PFSK-1 (cell line): ENCODE measurements around the gene CNTNAP5.

Experiments used
- FOXP2 ChIP-seq: optimal IDR thresholded peaks from 2 replicates; pipeline ENCODE3; 2011; ENCODE audit warnings: borderline replicate concordance, control low read depth, inconsistent platforms; ENCODE audit not compliant: insufficient read depth; ENCODE audit errors: extremely low read length, extremely low read depth
- POLR2AphosphoS5 ChIP-seq: IDR thresholded peaks from 2 replicates; pipeline ENCODE4 v1.6.1; 2012; ENCODE audit warnings: low read depth, mild to moderate bottlenecking, control low read depth, low read length, moderate library complexity
- SIN3A ChIP-seq: IDR thresholded peaks from 2 replicates; pipeline ENCODE4 v1.6.1; 2012; ENCODE audit warnings: mild to moderate bottlenecking, low read length, moderate library complexity, borderline replicate concordance; ENCODE audit not compliant: insufficient read depth
- TAF1 ChIP-seq: IDR thresholded peaks from 2 replicates; pipeline ENCODE4 v1.6.1; 2012; ENCODE audit warnings: low read length, control low read depth, borderline replicate concordance; ENCODE audit not compliant: insufficient read depth
- TF ChIP-seq, protein P1 (sequence below), 2 experiments: IDR thresholded peaks; 2 replicates each; pipeline versions ENCODE4 v1.6.1 to v1.8.0; 2011 to 2012; ENCODE audit warnings: low read depth in 2 of 2, low read length in 2 of 2, control low read depth in 1 of 2, inconsistent platforms in 1 of 2, mild to moderate bottlenecking in 1 of 2, moderate library complexity in 1 of 2; ENCODE audit not compliant: insufficient read depth in 1 of 2

CNTNAP5 gene

DNA sequence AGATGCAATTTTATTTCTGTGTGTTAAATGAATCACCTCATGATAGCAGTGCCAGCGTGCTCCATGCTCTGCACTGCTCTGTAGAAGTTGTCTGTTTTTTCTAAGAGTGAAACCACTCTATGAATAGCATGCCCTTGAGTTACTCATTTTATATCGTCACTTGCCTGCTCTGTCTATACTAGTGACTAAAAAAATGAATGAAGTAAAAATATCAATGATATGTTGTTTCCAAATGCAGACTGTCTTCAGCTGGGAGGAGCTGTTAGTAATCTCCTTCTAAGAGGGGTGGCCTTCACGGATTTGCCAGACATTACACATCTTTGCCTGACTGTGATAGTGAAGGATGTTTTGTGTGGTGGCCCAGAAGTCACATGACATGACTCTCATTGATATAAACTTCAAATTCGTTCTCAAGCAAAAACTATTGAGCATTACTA, 852.1 kb downstream of the CNTNAP5 start:
- TF ChIP-seq TAF1 (0 out of 2 replicates have a peak, but pooled peaks have one; percentile 35), POLR2AphosphoS5 (peak; percentile 71), FOXP2 (no peak), SIN3A (no peak)
- TF ChIP-seq, protein P1, sequence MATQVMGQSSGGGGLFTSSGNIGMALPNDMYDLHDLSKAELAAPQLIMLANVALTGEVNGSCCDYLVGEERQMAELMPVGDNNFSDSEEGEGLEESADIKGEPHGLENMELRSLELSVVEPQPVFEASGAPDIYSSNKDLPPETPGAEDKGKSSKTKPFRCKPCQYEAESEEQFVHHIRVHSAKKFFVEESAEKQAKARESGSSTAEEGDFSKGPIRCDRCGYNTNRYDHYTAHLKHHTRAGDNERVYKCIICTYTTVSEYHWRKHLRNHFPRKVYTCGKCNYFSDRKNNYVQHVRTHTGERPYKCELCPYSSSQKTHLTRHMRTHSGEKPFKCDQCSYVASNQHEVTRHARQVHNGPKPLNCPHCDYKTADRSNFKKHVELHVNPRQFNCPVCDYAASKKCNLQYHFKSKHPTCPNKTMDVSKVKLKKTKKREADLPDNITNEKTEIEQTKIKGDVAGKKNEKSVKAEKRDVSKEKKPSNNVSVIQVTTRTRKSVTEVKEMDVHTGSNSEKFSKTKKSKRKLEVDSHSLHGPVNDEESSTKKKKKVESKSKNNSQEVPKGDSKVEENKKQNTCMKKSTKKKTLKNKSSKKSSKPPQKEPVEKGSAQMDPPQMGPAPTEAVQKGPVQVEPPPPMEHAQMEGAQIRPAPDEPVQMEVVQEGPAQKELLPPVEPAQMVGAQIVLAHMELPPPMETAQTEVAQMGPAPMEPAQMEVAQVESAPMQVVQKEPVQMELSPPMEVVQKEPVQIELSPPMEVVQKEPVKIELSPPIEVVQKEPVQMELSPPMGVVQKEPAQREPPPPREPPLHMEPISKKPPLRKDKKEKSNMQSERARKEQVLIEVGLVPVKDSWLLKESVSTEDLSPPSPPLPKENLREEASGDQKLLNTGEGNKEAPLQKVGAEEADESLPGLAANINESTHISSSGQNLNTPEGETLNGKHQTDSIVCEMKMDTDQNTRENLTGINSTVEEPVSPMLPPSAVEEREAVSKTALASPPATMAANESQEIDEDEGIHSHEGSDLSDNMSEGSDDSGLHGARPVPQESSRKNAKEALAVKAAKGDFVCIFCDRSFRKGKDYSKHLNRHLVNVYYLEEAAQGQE (IDR thresholded peaks at IDR 0.05; ENCODE audit: insufficient read depth in 1 of 2, low read depth in 2 of 2, low read length in 2 of 2) = no peak

- TF ChIP-seq FOXP2 = no peak
- TF ChIP-seq, protein P1 (IDR thresholded peaks at IDR 0.05; ENCODE audit: insufficient read depth in 1 of 2, low read depth in 2 of 2, low read length in 2 of 2) = no peak
- no peak for TF ChIP-seq POLR2AphosphoS5
- TF ChIP-seq SIN3A = no peak
- TF ChIP-seq TAF1 = no peak
Measured at GRCh38 chr2:124879640-124880039, 854.6 kb downstream of the CNTNAP5 start.

DNA sequence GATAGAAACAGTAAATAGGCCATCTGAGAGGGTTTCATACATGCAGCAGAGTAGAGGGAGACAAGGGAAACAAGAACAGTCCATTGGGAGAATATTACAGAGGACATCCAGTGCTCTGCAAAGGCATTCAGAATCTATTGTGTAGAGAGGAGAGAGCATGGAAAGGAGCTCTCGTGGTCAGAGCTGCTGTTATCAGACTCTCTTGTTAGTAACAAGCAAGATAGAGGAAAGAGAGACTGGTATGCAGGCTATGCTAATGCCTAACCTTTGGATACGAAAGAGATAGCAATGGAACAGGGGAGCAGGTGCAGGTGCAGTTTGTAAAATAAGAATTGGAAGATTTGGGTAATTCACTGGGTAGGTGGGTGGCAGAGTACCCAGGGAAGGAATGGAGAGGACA, 855.9 kb downstream of the CNTNAP5 start:
- no peak for TF ChIP-seq FOXP2
- TF ChIP-seq SIN3A = no peak
- no peak for TF ChIP-seq TAF1
- TF ChIP-seq, protein P1 (IDR thresholded peaks at IDR 0.05; ENCODE audit: insufficient read depth in 1 of 2, low read depth in 2 of 2, low read length in 2 of 2) = no peak
- TF ChIP-seq POLR2AphosphoS5 = no peak

GRCh38 chr2:124882423-124882822, 857.3 kb downstream of the CNTNAP5 start:
- no peak for TF ChIP-seq FOXP2
- no peak for TF ChIP-seq TAF1
- TF ChIP-seq, protein P1 (IDR thresholded peaks at IDR 0.05; ENCODE audit: insufficient read depth in 1 of 2, low read depth in 2 of 2, low read length in 2 of 2) = no peak
- no peak for TF ChIP-seq SIN3A
- no peak for TF ChIP-seq POLR2AphosphoS5

DNA sequence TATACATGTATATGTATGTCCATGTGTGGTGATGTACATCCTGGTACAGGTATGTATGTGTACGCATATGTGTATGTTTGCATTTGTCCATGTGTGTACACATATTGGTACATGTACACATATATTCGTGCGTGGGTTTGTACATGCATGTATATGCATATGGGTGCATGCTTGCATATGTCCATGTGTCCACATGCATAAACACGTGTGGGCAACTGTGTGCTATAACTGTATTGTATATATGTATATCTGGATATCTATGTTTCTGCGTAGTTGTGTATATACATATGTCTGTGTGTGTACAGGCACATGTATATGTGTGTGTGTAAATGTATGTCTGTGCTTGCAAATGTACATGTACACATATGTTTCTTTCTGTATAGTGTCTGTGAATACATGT, 858.5 kb downstream of the CNTNAP5 start:
- TF ChIP-seq FOXP2 = no peak
- no peak for TF ChIP-seq POLR2AphosphoS5
- TF ChIP-seq, protein P1 (IDR thresholded peaks at IDR 0.05; ENCODE audit: insufficient read depth in 1 of 2, low read depth in 2 of 2, low read length in 2 of 2) = no peak
- no peak for TF ChIP-seq SIN3A
- TF ChIP-seq TAF1 = no peak
